ENCODE results near the gene ATP2B3.

Gene ATP2B3

GRCh38 chrX:153488231-153488914 is 29.1 kb upstream of the ATP2B3 start:
- DNase-seq (ENCODE audit: low spot score) = no peak

GRCh38 chrX:153490217-153490930 is 27.1 kb upstream of the ATP2B3 start:
- DNase-seq (ENCODE audit: low spot score) = no peak

- DNase-seq (ENCODE audit: low spot score) = no peak
These were observed 26.0 kb upstream of the ATP2B3 start for GRCh38 chrX:153491351-153491914.

GRCh38 chrX:153491918-153492317 is 25.5 kb upstream of the ATP2B3 start:
- no peak for DNase-seq (ENCODE audit: low spot score)

- no peak for DNase-seq (ENCODE audit: low spot score)
These were observed 24.9 kb upstream of the ATP2B3 start for GRCh38 chrX:153492543-153492942.

- DNase-seq (ENCODE audit: low spot score) = no peak
These were observed 24.4 kb upstream of the ATP2B3 start for GRCh38 chrX:153493085-153493484.

- DNase-seq (ENCODE audit: low spot score) = no peak
These were observed 23.4 kb upstream of the ATP2B3 start for GRCh38 chrX:153494061-153494460.

- no peak for DNase-seq (ENCODE audit: low spot score)
These were observed 22.7 kb upstream of the ATP2B3 start, which contains the start of gene BGN for GRCh38 chrX:153494541-153495361. Gene BGN, plus strand, starts transcription at chrX:153494980. Its CDS starts 9,652 bp downstream, at chrX:153504632.

GRCh38 chrX:153495362-153495751 is 22.1 kb upstream of the ATP2B3 start:
- no peak for DNase-seq (ENCODE audit: low spot score)

GRCh38 chrX:153495903-153496589 is 21.4 kb upstream of the ATP2B3 start:
- no peak for DNase-seq (ENCODE audit: low spot score)

GRCh38 chrX:153496590-153496959 is 20.9 kb upstream of the ATP2B3 start:
- no peak for DNase-seq (ENCODE audit: low spot score)

- no peak for DNase-seq (ENCODE audit: low spot score)
These were observed 19.0 kb upstream of the ATP2B3 start for GRCh38 chrX:153498453-153498852.

GRCh38 chrX:153499341-153499740 is 18.1 kb upstream of the ATP2B3 start:
- no peak for DNase-seq (ENCODE audit: low spot score)

GRCh38 chrX:153499876-153500275 is 17.6 kb upstream of the ATP2B3 start:
- DNase-seq (ENCODE audit: low spot score) = no peak

- DNase-seq (ENCODE audit: low spot score) = no peak
These were observed 16.7 kb upstream of the ATP2B3 start for GRCh38 chrX:153500676-153501280.

GRCh38 chrX:153501530-153501929 is 15.9 kb upstream of the ATP2B3 start:
- DNase-seq (ENCODE audit: low spot score) = no peak

GRCh38 chrX:153502131-153502530 is 15.3 kb upstream of the ATP2B3 start:
- no peak for DNase-seq (ENCODE audit: low spot score)

- DNase-seq (ENCODE audit: low spot score) = no peak
These were observed 14.6 kb upstream of the ATP2B3 start for GRCh38 chrX:153502796-153503195.

- no peak for DNase-seq (ENCODE audit: low spot score)
These were observed 12.9 kb upstream of the ATP2B3 start for GRCh38 chrX:153504445-153505016.

- no peak for DNase-seq (ENCODE audit: low spot score)
These were observed 12.1 kb upstream of the ATP2B3 start for GRCh38 chrX:153505361-153505760.
